A673 (cell line): ENCODE results near the gene ELFN2. TPM values are rescaled to one million over a fixed set of nuclear protein-coding genes. Genes with fewer than 3 reads are reported as not detected.

Source experiments
- BruUV-seq: library from RNA; stranded (reverse); fragments of 400-500 nt; replicated peaks from 2 replicates; lab custom pipeline; 2021; lab: Mats Ljungman, UMichigan
- CTCF ChIA-PET: fragments of 300-600 bp; sonication (Branson Sonifier 250); formaldehyde crosslinking; loops from one replicate; lab custom pipeline; 2022; ENCODE audit warnings: antibody characterized with exemption; lab: Charles Lee
- POLR2A ChIA-PET: fragments of 300-600 bp; sonication (Branson Sonifier 250); formaldehyde crosslinking; loops from one replicate; lab custom pipeline; 2022; ENCODE audit warnings: antibody characterized with exemption; ENCODE audit not compliant: low non-redundant PET; lab: Charles Lee
- DNase-seq: peaks from one replicate; pipeline ENCODE4 v3.0.0-alpha.2; 2015; ENCODE audit warnings: low spot score
- H3K27ac ChIP-seq: fragments of 200-600 bp; sonication (generic); 2 replicates; pipeline ENCODE4 v1.5.1; 2016; ENCODE audit warnings: mixed run types, low read depth, mild to moderate bottlenecking, mixed read lengths, antibody characterized with exemption, low read length; ENCODE audit not compliant: poor library complexity, severe bottlenecking
- H3K27me3 ChIP-seq: fragments of 200-600 bp; sonication (generic); replicated peaks from 2 replicates; pipeline ENCODE4 v1.6.1; 2017; ENCODE audit warnings: mixed run types, low read depth, mild to moderate bottlenecking, mixed read lengths, antibody characterized with exemption, low read length; ENCODE audit not compliant: insufficient read depth, poor library complexity
- H3K36me3 ChIP-seq: fragments of 200-600 bp; sonication (generic); 2 replicates; pipeline ENCODE4 v1.6.1; 2016; ENCODE audit warnings: mixed run types, mild to moderate bottlenecking, mixed read lengths, antibody characterized with exemption, low read length; ENCODE audit not compliant: insufficient read depth, poor library complexity, severe bottlenecking
- H3K4me1 ChIP-seq: fragments of 200-600 bp; sonication (generic); 2 replicates; pipeline ENCODE4 v1.6.1; 2017; ENCODE audit warnings: mixed run types, mild to moderate bottlenecking, mixed read lengths, antibody characterized with exemption, low read length; ENCODE audit not compliant: insufficient read depth, poor library complexity, severe bottlenecking
- H3K4me3 ChIP-seq: fragments of 200-600 bp; sonication (generic); 2 replicates; pipeline ENCODE4 v1.5.1; 2016; ENCODE audit warnings: low read depth, mixed run types, mild to moderate bottlenecking, mixed read lengths, low read length; ENCODE audit not compliant: poor library complexity, severe bottlenecking
- H3K9me3 ChIP-seq: fragments of 200-600 bp; sonication (generic); 2 replicates; pipeline ENCODE4 v1.6.1; 2016; ENCODE audit warnings: mixed run types, low read depth, mild to moderate bottlenecking, mixed read lengths, antibody characterized with exemption, low read length; ENCODE audit not compliant: poor library complexity, severe bottlenecking
- EZH2 ChIP-seq: fragments of 200-600 bp; sonication (generic); IDR thresholded peaks from 2 replicates; pipeline ENCODE4 v1.6.1; 2017; ENCODE audit warnings: borderline replicate concordance, low read depth, mild to moderate bottlenecking, mixed read lengths, antibody characterized with exemption, low read length; ENCODE audit not compliant: poor library complexity, severe bottlenecking
- intact Hi-C: fragments of 100-400 bp; cut with micrococcal nuclease; formaldehyde crosslinking; loops from one replicate; pipeline ENCODE4 v1.10.0; 2022; ENCODE audit not compliant: unreplicated experiment
- total RNA-seq: library from RNA; stranded (reverse); gene quantifications from 2 replicates; pipeline ENCODE4 v1.2.3, GENCODE V29; 2021
- TF ChIP-seq, protein P1 (sequence below): fragments of 300-800, 200-600 bp; sonication (generic); conservative IDR thresholded peaks from 2 replicates; pipeline ENCODE4 v1.5.1; 2017; ENCODE audit warnings: low read depth, mild to moderate bottlenecking, antibody characterized with exemption, low read length, moderate library complexity, mixed read lengths

Gene ELFN2
- total RNA-seq, 1 experiment from 2014 or later, result not detected

DNA sequence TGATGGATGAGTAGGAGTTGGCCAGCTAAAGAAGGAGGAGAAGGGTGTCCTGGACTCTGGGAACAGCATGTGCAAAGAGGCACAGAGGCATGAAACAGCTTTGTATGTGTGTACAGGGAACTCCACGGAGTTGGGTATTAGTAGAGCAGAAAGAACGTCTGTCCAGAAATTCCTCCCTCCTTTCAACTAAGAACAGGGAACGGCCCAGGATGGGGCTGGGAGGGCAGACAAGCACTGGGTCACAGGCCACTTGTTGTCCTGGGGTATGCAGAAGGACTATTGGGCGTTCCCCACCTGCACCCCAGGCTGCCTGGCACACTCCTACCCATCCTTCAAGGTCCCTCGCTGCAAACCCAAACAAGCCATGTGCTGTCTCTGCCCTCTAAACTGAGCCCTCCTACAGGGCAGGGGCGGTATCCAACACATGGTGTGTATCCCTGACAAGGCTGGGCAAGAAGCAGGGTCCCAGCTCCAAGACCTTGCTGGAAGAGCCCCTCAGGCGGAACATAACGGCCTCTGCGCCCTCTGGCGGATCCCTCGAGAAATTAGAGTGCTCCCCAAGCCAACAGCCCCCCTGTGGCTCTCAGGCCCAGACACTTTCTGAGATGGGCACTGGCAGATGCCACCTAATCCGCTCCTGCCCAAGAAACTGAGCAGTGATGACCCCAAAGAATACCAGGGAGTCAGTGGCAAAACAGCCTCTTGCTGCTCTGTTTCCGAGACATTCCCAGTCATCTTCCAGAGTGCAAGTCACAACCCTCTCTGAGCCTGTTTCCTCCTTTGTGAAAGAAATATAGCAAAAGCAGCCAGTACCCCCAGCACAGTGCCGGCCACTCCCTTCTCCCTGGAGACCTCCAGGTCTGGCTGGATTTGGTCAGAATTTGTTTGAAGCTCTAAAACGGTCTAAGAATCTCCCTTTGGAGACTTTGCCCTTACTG, 1.6 kb upstream of the ELFN2 start:
- intact Hi-C loops, result loop anchor here (1.0 to 10.0 kb wide), 2 partner anchors 111 to 154 kb away; no protein-coding TSS in a partner anchor
- Histone ChIP-seq H3K36me3 (no peaks in the 10 kb centered on the region), H3K27ac (no peak overlapping the region), H3K4me1 (no peaks in the 10 kb centered on the region), H3K4me3 (no peak overlapping the region), H3K27me3 (peaks cover 35% of the 10 kb centered on the region), H3K9me3 (peaks cover 10% of the 10 kb centered on the region)
- no TSS peak for BruUV-seq
- POLR2A ChIA-PET, result no interaction called here
- CTCF ChIA-PET, result interaction anchor here (0.6 to 0.8 kb wide), 3 partner anchors 98 to 879 kb away, joined by 3 to 5 read pairs (median 4); no protein-coding TSS in a partner anchor
- TF ChIP-seq, protein P1, sequence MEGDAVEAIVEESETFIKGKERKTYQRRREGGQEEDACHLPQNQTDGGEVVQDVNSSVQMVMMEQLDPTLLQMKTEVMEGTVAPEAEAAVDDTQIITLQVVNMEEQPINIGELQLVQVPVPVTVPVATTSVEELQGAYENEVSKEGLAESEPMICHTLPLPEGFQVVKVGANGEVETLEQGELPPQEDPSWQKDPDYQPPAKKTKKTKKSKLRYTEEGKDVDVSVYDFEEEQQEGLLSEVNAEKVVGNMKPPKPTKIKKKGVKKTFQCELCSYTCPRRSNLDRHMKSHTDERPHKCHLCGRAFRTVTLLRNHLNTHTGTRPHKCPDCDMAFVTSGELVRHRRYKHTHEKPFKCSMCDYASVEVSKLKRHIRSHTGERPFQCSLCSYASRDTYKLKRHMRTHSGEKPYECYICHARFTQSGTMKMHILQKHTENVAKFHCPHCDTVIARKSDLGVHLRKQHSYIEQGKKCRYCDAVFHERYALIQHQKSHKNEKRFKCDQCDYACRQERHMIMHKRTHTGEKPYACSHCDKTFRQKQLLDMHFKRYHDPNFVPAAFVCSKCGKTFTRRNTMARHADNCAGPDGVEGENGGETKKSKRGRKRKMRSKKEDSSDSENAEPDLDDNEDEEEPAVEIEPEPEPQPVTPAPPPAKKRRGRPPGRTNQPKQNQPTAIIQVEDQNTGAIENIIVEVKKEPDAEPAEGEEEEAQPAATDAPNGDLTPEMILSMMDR, result peak; percentile 88
- no peak for TF ChIP-seq EZH2
- peak; percentile 72 for DNase-seq

DNA sequence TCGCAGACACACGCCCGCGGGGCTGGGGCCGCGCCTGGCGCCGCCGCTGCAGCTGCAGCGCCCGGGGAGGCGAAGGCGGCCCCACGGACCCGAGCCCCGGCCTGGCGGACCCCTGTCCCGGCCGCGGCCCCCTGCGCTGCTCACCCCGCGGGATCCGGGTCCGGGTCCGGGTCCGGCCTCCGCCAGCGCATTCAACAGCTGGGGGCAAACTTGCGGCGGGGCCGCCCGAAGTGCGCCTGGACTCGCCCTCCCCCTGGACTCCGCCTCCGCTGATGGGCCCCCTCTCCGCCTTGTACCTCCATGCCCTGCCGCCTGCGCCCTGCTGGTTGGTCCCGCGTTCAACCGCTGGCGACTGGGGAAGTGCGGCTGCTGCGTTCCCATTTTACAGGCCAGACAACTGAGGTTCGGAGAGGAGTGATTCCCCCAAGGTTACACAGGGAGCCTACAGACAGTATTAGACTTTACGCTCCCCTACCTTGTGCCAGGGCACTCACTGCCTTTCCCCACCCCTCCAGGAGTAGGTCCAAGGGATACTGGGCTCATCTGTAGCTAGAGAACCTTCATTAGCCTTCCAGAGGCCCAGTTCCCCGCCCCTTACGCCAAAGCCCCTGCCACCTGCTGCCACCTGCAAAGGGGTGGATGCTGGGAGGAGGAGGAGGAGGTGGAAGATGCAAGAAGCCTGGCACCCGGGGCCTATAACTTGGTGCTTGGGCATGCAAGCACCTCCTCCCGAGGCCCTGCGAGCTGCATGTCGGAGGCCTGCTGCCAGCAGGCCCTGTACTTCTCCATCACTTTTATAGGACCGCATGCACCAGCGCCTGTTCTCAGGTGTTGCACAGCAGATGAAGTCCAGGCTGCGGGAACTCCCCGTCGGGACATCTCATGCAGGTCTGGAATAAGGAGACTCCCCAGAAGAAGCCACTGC, 694 bp upstream of the ELFN2 start:
- BruUV-seq, result no TSS peak
- intact Hi-C loops, result loop anchor here (10.0 kb wide), 1 partner anchor 153 kb away; no protein-coding TSS in a partner anchor
- peaks cover 35% of the 10 kb centered on the region for H3K27me3 ChIP-seq
- no peak for DNase-seq
- ChIA-PET CTCF (interaction anchor here (0.6 to 0.8 kb wide), 3 partner anchors 97 to 878 kb away, joined by 3 to 5 read pairs (median 4); no protein-coding TSS in a partner anchor), POLR2A (no interaction called here)
- peaks cover 9% of the 10 kb centered on the region for H3K9me3 ChIP-seq
- TF ChIP-seq, protein P1, result no peak
- TF ChIP-seq EZH2, result no peak
- no peaks in the 10 kb centered on the region for H3K4me1 ChIP-seq
- no peaks in the 10 kb centered on the region for H3K36me3 ChIP-seq
- H3K4me3 ChIP-seq, result peak overlapping the region; percentile 43
- no peak overlapping the region for H3K27ac ChIP-seq

DNA sequence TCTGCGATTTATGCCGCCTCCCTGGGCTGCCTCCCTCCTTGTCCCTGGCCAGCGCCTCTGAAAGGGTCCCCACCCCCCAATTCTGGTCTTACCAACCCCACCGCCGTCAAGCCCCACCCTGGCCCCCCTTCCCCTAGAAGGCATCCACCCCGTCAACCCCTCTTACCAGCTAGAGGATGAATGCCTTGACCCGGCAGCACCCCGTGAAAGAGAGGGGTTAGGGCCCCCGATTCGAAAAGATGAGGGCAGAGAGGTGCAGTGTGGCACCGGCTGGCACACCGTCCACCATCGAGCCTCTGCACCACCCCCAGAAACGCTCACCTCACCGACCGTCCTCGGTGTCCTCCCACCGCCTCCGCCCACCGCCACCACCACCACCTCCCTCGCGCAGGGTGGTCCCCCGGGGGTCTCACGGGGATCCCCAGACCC, 559 bp downstream of the ELFN2 start:
- TF ChIP-seq, protein P1, result no peak
- no peak for TF ChIP-seq EZH2
- Histone ChIP-seq H3K27me3 (peaks cover 40% of the 10 kb centered on the region), H3K9me3 (no peaks in the 10 kb centered on the region), H3K4me3 (peak overlapping the region; percentile 43), H3K4me1 (no peaks in the 10 kb centered on the region), H3K27ac (no peak overlapping the region), H3K36me3 (no peaks in the 10 kb centered on the region)
- CTCF ChIA-PET, result interaction anchor here (0.6 to 0.7 kb wide), 2 partner anchors 14 to 375 kb away, joined by 3 to 10 read pairs; partner anchors contain the start of gene KCTD17
- no TSS peak for BruUV-seq
- POLR2A ChIA-PET, result no interaction called here
- intact Hi-C loops, result loop anchor here (10.0 kb wide), 1 partner anchor 152 kb away; no protein-coding TSS in a partner anchor
- no peak for DNase-seq
